A549 (cell line): ENCODE measurements around the gene ANAPC5. TPM values are rescaled to one million over a fixed set of nuclear protein-coding genes. Genes with fewer than 3 reads are reported as not detected.
"Not testable (repeated sequence)": the region's sequence is repeated elsewhere in the genome, so short reads cannot be mapped to it uniquely, and the experiment has no call there.

Experiments
- ATAC-seq, 2 experiments: fragments of 200-7000 bp in 1 of 2; fragments of >200 bp in 1 of 2; cut with Nextera tagmentation in 1 of 2; cut with Tn5 transposase in 1 of 2; 3 replicates each; pipeline versions ENCODE4 v1.8.0 to v1.9.1; 2018 to 2020; ENCODE audit warnings: mild to moderate bottlenecking in 1 of 2, moderate library complexity in 1 of 2
- CTCF ChIA-PET: fragments of 300-600 bp; sonication (Branson Sonifier 250); formaldehyde crosslinking; extraction: SDS; loops from one replicate; lab custom pipeline; 2021; ENCODE audit warnings: antibody characterized with exemption, inconsistent platforms; lab: Yijun Ruan, JAX
- POLR2A ChIA-PET: fragments of 350-600 bp; formaldehyde crosslinking; extraction: SDS; loops from one replicate; lab custom pipeline; 2021; ENCODE audit warnings: antibody characterized with exemption, inconsistent platforms; lab: Yijun Ruan, JAX
- DNase-seq, 2 experiments: peaks; one replicate each; pipeline versions ENCODE4 v3.0.0 to v3.0.0-alpha.2; 2011 to 2016; ENCODE audit warnings: low read depth in 1 of 2, low spot score in 1 of 2
- FAIRE-seq: peaks from 2 replicates; lab custom pipeline; 2011; peaks lifted over from hg19 to GRCh38; lab: Jason Lieb, UNC
- H3K27ac ChIP-seq, 2 experiments: fragments of >200 bp; sonication (Bioruptor Twin); formaldehyde crosslinking; 3 replicates each; pipeline ENCODE4 v1.5.1; 2016 to 2017
- H3K4me1 ChIP-seq: fragments of >200 bp; sonication (Bioruptor Twin); formaldehyde crosslinking; 3 replicates; pipeline ENCODE4 v1.6.1; 2016
- H3K4me2 ChIP-seq: fragments of >200 bp; sonication (Bioruptor Twin); formaldehyde crosslinking; 3 replicates; pipeline ENCODE4 v1.6.1; 2016
- H3K4me3 ChIP-seq: fragments of >200 bp; sonication (Bioruptor Twin); formaldehyde crosslinking; 3 replicates; pipeline ENCODE4 v1.5.1; 2016
- H3K9me3 ChIP-seq: fragments of >200 bp; sonication (Bioruptor Twin); formaldehyde crosslinking; 3 replicates; pipeline ENCODE4 v1.6.1; 2016
- CHD2 ChIP-seq: fragments of 150-350 bp; IDR thresholded peaks from 2 replicates; pipeline ENCODE4 v1.6.1; 2014; ENCODE audit warnings: low read length; ENCODE audit not compliant: partially characterized antibody
- EHMT2 ChIP-seq: fragments of 200-600 bp; sonication (generic); IDR thresholded peaks from 2 replicates; pipeline ENCODE4 v1.6.1; 2016; ENCODE audit warnings: antibody characterized with exemption, low read depth, mild to moderate bottlenecking, moderate library complexity
- ELK1 ChIP-seq: fragments of 150-350 bp; IDR thresholded peaks from 2 replicates; pipeline ENCODE4 v1.6.1; 2014; ENCODE audit warnings: low read depth, mild to moderate bottlenecking, low read length
- ESRRA ChIP-seq: fragments of 150-350 bp; IDR thresholded peaks from 2 replicates; pipeline ENCODE4 v1.6.1; 2014; ENCODE audit warnings: mild to moderate bottlenecking, low read length, borderline replicate concordance
- FOSB ChIP-seq: fragments of 250-450 bp; sonication (Bioruptor Pico); IDR thresholded peaks from 2 replicates; pipeline ENCODE4 v1.5.0; 2020; ENCODE audit warnings: mild to moderate bottlenecking, moderate library complexity
- FOSL2 ChIP-seq, 2 experiments: fragments of 450-650 bp in 1 of 2; fragments of >200 bp in 1 of 2; sonication (Bioruptor Twin) in 1 of 2; formaldehyde crosslinking; IDR thresholded peaks; 2 replicates each; pipeline versions ENCODE4 v1.5.0 to v1.6.1; 2016 to 2020; ENCODE audit warnings: mild to moderate bottlenecking in 1 of 2, moderate library complexity in 1 of 2
- HES2 ChIP-seq: fragments of >200 bp; sonication (Bioruptor Twin); formaldehyde crosslinking; IDR thresholded peaks from 2 replicates; pipeline ENCODE4 v1.6.1; 2016
- HOXA7 ChIP-seq: fragments of 250-450 bp; sonication (Bioruptor Pico); IDR thresholded peaks from 2 replicates; pipeline ENCODE4 v1.5.0; 2020; ENCODE audit warnings: mild to moderate bottlenecking, moderate library complexity
- HOXB5 ChIP-seq: fragments of 250-450 bp; sonication (Bioruptor Pico); IDR thresholded peaks from 2 replicates; pipeline ENCODE4 v1.5.0; 2020; ENCODE audit warnings: mild to moderate bottlenecking, moderate library complexity
- JUNB ChIP-seq: fragments of >200 bp; sonication (Bioruptor Twin); formaldehyde crosslinking; IDR thresholded peaks from 2 replicates; pipeline ENCODE4 v1.6.1; 2016
- MAFK ChIP-seq: fragments of 450-650 bp; IDR thresholded peaks from 2 replicates; pipeline ENCODE4 v1.6.1; 2014; ENCODE audit not compliant: partially characterized antibody
- MAZ ChIP-seq: fragments of 150-350 bp; IDR thresholded peaks from 2 replicates; pipeline ENCODE4 v1.6.1; 2014; ENCODE audit warnings: antibody characterized with exemption, low read depth, low read length, borderline replicate concordance
- RCOR1 ChIP-seq: fragments of 150-350 bp; IDR thresholded peaks from 2 replicates; pipeline ENCODE4 v1.6.1; 2014; ENCODE audit warnings: antibody characterized with exemption, low read length, low read depth
- RFX5 ChIP-seq: fragments of 450-650 bp; IDR thresholded peaks from 2 replicates; pipeline ENCODE4 v1.7.1; 2014; ENCODE audit warnings: antibody characterized with exemption, mild to moderate bottlenecking, moderate library complexity
- SREBF2 ChIP-seq: fragments of 450-650 bp; IDR thresholded peaks from 2 replicates; pipeline ENCODE4 v1.6.1; 2014; ENCODE audit warnings: mild to moderate bottlenecking, moderate library complexity
- TP53 ChIP-seq: fragments of 250-450 bp; sonication (Bioruptor Pico); IDR thresholded peaks from 2 replicates; pipeline ENCODE4 v1.5.0; 2021; ENCODE audit warnings: mild to moderate bottlenecking, moderate library complexity
- ZSCAN20 ChIP-seq: fragments of 250-450 bp; sonication (Bioruptor Pico); IDR thresholded peaks from 2 replicates; pipeline ENCODE4 v1.8.0; 2022; ENCODE audit warnings: mild to moderate bottlenecking, moderate library complexity
- WGBS: methylation state at CpG from one replicate; pipeline ENCODE4 v1.1.6; 2017; ENCODE audit errors: missing lambda C conversion rate; 5-methylcytosine and 5-hydroxymethylcytosine counted together
- polyA plus RNA-seq, 4 experiments: library from polyadenylated mRNA; depleted of rRNA in 3 of 4; stranded (reverse); fragments of >200 nt; fragmentation: RNase III in 1 of 4; extraction: RNeasy Plus Mini Kit Qiagen cat#74134 plus additional on column Dnase treatment in 1 of 4; gene quantifications; 2 replicates in 3 of 4; 3 replicates in 1 of 4; pipeline ENCODE4 v1.2.3, GENCODE V29; 2011 to 2017
- TF ChIP-seq, protein P1 (sequence below): fragments of 200-600 bp; sonication (generic); IDR thresholded peaks from 2 replicates; pipeline ENCODE4 v1.6.1; 2016; ENCODE audit warnings: antibody characterized with exemption, mild to moderate bottlenecking, moderate library complexity
- TF ChIP-seq, protein P2 (sequence below): IDR thresholded peaks from 2 replicates; pipeline ENCODE4 v1.6.1; 2012; ENCODE audit warnings: low read depth, borderline replicate concordance
- TF ChIP-seq, protein P3 (sequence below): fragments of 450-650 bp; IDR thresholded peaks from 2 replicates; pipeline ENCODE4 v1.6.1; 2014; ENCODE audit warnings: antibody characterized with exemption

Gene ANAPC5
- polyA plus RNA-seq, 2 of the 4 experiments (the other 2 are of a cell fraction), result 91.6 to 225 TPM

GRCh38 chr12:121300083-121300819 is 52.0 kb downstream of the ANAPC5 start:
- ChIA-PET CTCF (interaction anchor here (1.0 to 1.4 kb wide), 3 partner anchors 12 to 143 kb away, joined by 3 read pairs; no protein-coding TSS in a partner anchor), POLR2A (no interaction called here)
- Histone ChIP-seq H3K4me2 (no peak overlapping the region), H3K4me1 (peaks cover 8% of the 10 kb centered on the region), H3K27ac (no peak overlapping the region), H3K9me3 (no peaks in the 10 kb centered on the region), H3K4me3 (no peak overlapping the region)
- FAIRE-seq (no peak), DNase-seq (no peak), ATAC-seq (no peak)
- TF ChIP-seq MAZ, result no peak
- no peak for TF ChIP-seq ESRRA
- 76% methylated on average over 4 of the region's 4 CpGs for WGBS

GRCh38 chr12:121299662-121300061 is 52.5 kb downstream of the ANAPC5 start:
- FAIRE-seq (no peak), DNase-seq (no peak), ATAC-seq (no peak)
- no peaks in the 10 kb centered on the region for H3K9me3 ChIP-seq
- ChIA-PET CTCF (interaction anchor here (1.0 to 1.4 kb wide), 2 partner anchors 12 to 144 kb away, joined by 3 read pairs; no protein-coding TSS in a partner anchor), POLR2A (no interaction called here)
- no peak overlapping the region for H3K4me3 ChIP-seq
- WGBS, result 87% methylated on average over 4 of the region's 4 CpGs
- no peak overlapping the region for H3K27ac ChIP-seq
- H3K4me1 ChIP-seq, result peaks cover 13% of the 10 kb centered on the region
- no peak overlapping the region for H3K4me2 ChIP-seq
- TF ChIP-seq HOXB5 (no peak), SREBF2 (no peak), TP53 (no peak), MAZ (no peak), CHD2 (no peak), JUNB (no peak), HOXA7 (CRISPR knock-in tag) (no peak), ELK1 (no peak), MAFK (no peak), ZSCAN20 (CRISPR knock-in tag) (no peak), FOSL2 (IDR thresholded peaks at IDR 0.05) (no peak), FOSL2 (CRISPR knock-in tag; IDR thresholded peaks at IDR 0.05) (no peak), HES2 (no peak), RCOR1 (no peak), FOSB (CRISPR knock-in tag) (no peak), EHMT2 (no peak), RFX5 (no peak)
- TF ChIP-seq, protein P1, sequence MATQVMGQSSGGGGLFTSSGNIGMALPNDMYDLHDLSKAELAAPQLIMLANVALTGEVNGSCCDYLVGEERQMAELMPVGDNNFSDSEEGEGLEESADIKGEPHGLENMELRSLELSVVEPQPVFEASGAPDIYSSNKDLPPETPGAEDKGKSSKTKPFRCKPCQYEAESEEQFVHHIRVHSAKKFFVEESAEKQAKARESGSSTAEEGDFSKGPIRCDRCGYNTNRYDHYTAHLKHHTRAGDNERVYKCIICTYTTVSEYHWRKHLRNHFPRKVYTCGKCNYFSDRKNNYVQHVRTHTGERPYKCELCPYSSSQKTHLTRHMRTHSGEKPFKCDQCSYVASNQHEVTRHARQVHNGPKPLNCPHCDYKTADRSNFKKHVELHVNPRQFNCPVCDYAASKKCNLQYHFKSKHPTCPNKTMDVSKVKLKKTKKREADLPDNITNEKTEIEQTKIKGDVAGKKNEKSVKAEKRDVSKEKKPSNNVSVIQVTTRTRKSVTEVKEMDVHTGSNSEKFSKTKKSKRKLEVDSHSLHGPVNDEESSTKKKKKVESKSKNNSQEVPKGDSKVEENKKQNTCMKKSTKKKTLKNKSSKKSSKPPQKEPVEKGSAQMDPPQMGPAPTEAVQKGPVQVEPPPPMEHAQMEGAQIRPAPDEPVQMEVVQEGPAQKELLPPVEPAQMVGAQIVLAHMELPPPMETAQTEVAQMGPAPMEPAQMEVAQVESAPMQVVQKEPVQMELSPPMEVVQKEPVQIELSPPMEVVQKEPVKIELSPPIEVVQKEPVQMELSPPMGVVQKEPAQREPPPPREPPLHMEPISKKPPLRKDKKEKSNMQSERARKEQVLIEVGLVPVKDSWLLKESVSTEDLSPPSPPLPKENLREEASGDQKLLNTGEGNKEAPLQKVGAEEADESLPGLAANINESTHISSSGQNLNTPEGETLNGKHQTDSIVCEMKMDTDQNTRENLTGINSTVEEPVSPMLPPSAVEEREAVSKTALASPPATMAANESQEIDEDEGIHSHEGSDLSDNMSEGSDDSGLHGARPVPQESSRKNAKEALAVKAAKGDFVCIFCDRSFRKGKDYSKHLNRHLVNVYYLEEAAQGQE, result no peak
- TF ChIP-seq, protein P2, sequence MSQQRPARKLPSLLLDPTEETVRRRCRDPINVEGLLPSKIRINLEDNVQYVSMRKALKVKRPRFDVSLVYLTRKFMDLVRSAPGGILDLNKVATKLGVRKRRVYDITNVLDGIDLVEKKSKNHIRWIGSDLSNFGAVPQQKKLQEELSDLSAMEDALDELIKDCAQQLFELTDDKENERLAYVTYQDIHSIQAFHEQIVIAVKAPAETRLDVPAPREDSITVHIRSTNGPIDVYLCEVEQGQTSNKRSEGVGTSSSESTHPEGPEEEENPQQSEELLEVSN, result no peak
- TF ChIP-seq, protein P3, sequence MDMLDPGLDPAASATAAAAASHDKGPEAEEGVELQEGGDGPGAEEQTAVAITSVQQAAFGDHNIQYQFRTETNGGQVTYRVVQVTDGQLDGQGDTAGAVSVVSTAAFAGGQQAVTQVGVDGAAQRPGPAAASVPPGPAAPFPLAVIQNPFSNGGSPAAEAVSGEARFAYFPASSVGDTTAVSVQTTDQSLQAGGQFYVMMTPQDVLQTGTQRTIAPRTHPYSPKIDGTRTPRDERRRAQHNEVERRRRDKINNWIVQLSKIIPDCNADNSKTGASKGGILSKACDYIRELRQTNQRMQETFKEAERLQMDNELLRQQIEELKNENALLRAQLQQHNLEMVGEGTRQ, result no peak

DNA sequence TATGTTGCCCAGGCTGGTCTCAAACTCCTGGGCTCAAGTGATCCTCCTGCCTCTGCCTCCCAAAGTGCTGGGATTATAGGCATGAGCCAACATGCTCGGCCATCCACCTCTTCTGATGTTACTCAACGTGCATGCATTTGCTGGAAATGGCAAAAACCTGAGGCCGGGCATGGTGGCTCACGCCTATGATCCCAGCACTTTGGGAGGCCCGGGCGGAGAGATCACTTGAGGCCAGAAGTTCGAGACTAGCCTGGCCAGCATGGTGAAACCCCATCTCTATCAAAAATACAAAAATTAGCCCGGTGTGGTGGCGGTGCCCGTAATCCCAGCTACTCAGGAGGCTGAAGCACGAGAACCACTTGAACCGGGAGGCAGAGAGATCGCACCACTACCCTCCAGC is 53.8 kb downstream of the ANAPC5 start:
- peaks cover 13% of the 10 kb centered on the region for H3K4me1 ChIP-seq
- H3K9me3 ChIP-seq, DNase-seq, FAIRE-seq, H3K4me2 ChIP-seq, H3K4me3 ChIP-seq, POLR2A ChIA-PET, H3K27ac ChIP-seq, ATAC-seq: not testable (repeated sequence)
- CTCF ChIA-PET, result interaction anchor here (1.1 to 1.3 kb wide), 2 partner anchors 22 to 36 kb away, joined by 3 to 4 read pairs; no protein-coding TSS in a partner anchor
- WGBS, result 93% methylated on average over 13 of the region's 13 CpGs
